B cell (primary cell): Measurements from ENCODE around the gene HESX1. TPM values are rescaled to one million over a fixed set of nuclear protein-coding genes. Genes with fewer than 3 reads are reported as not detected.

Experiments used
- ATAC-seq: fragments of 200-7000 bp; cut with Tn5 transposase; one replicate; pipeline ENCODE4 v1.10.0; 2021; ENCODE audit warnings: low read depth, mild to moderate bottlenecking, moderate number of reproducible peaks, moderate library complexity
- CTCF ChIA-PET: fragments of 350-600 bp; sonication (Branson Sonifier 250); formaldehyde crosslinking; loops from one replicate; lab custom pipeline; 2021; ENCODE audit warnings: antibody characterized with exemption, inconsistent platforms; lab: Charles Lee
- POLR2A ChIA-PET: fragments of 350-600 bp; sonication (Branson Sonifier 250); formaldehyde crosslinking; loops from one replicate; lab custom pipeline; 2021; ENCODE audit warnings: antibody characterized with exemption; lab: Charles Lee
- DNase-seq: peaks from one replicate; pipeline ENCODE4 v3.0.0; 2013
- H2AFZ ChIP-seq: 2 replicates; pipeline ENCODE4 v1.6.1; 2012; ENCODE audit warnings: mild to moderate bottlenecking, low read depth, low read length; ENCODE audit not compliant: insufficient read depth, poor library complexity, severe bottlenecking
- H3K27ac ChIP-seq, 2 donors: 1 replicate in 1 of 2; 2 replicates in 1 of 2; pipeline ENCODE4 v1.5.1; 2012 to 2013; ENCODE audit warnings: low read length in 2 of 2, mild to moderate bottlenecking in 2 of 2, moderate library complexity in 1 of 2
- H3K27me3 ChIP-seq, 4 experiments: fragments of 200-600 bp in 1 of 4; sonication (generic) in 1 of 4; replicated peaks in 1 of 4; 1 replicate in 2 of 4; 2 replicates in 2 of 4; pipeline versions ENCODE4 v1.6.1 to v1.7.0; 2013 to 2016; ENCODE audit warnings: low read length in 3 of 4, mild to moderate bottlenecking in 2 of 4, mixed read lengths in 1 of 4, moderate library complexity in 1 of 4; ENCODE audit not compliant: insufficient read depth in 4 of 4, control insufficient read depth in 3 of 4; ENCODE audit errors: control extremely low read depth in 1 of 4
- H3K36me3 ChIP-seq, 2 experiments: replicated peaks in 1 of 2; 1 replicate in 1 of 2; 2 replicates in 1 of 2; pipeline versions ENCODE4 v1.6.1 to v1.7.1; 2013; ENCODE audit warnings: low read length in 1 of 2; ENCODE audit not compliant: insufficient read depth in 2 of 2, control insufficient read depth in 1 of 2; ENCODE audit errors: control extremely low read depth in 1 of 2, extremely low read depth in 1 of 2
- H3K4me1 ChIP-seq, 2 donors: fragments of 200-600 bp in 1 of 2; sonication (generic) in 1 of 2; 1 replicate in 1 of 2; 2 replicates in 1 of 2; pipeline versions ENCODE4 v1.5.1 to v1.6.1; 2013 to 2017; ENCODE audit warnings: low read length in 2 of 2; ENCODE audit not compliant: control insufficient read depth in 2 of 2, insufficient read depth in 2 of 2
- H3K4me2 ChIP-seq: replicated peaks from 2 replicates; pipeline ENCODE3; 2012; ENCODE audit warnings: mild to moderate bottlenecking, low read depth, low read length; ENCODE audit not compliant: poor library complexity, severe bottlenecking
- H3K4me3 ChIP-seq, 5 experiments: fragments of 200-600 bp in 1 of 5; sonication (generic) in 1 of 5; 1 replicate in 3 of 5; 2 replicates in 2 of 5; pipeline versions ENCODE4 v1.5.1 to v1.7.0; 2011 to 2016; ENCODE audit warnings: low read length in 4 of 5, mild to moderate bottlenecking in 4 of 5, low read depth in 2 of 5, control low read depth in 1 of 5, moderate library complexity in 1 of 5; ENCODE audit not compliant: insufficient read depth in 1 of 5; ENCODE audit errors: control extremely low read depth in 1 of 5, extremely low read depth in 1 of 5
- H3K79me2 ChIP-seq: fragments of 200-600 bp; sonication (generic); one replicate; pipeline ENCODE4 v1.6.0; 2016; ENCODE audit warnings: low read length; ENCODE audit not compliant: control insufficient read depth, insufficient read depth
- H3K9ac ChIP-seq: fragments of 200-600 bp; sonication (generic); 2 replicates; pipeline ENCODE4 v1.6.1; 2017; ENCODE audit warnings: mild to moderate bottlenecking, low read length, moderate library complexity
- H3K9me3 ChIP-seq, 3 donors: one replicate each; pipeline versions ENCODE4 v1.6.1 to v1.7.1; 2013; ENCODE audit warnings: low read length in 2 of 3; ENCODE audit not compliant: control insufficient read depth in 2 of 3, insufficient read depth in 1 of 3; ENCODE audit errors: control extremely low read depth in 1 of 3
- H4K20me1 ChIP-seq: 2 replicates; pipeline ENCODE4 v1.6.0; 2012; ENCODE audit warnings: mild to moderate bottlenecking, low read length; ENCODE audit not compliant: insufficient read depth, control insufficient read depth, poor library complexity, severe bottlenecking
- H3K27ac Mint-ChIP-seq: one replicate; pipeline ENCODE4 v1.8.0; 2021; ENCODE audit warnings: mixed read lengths
- H3K27me3 Mint-ChIP-seq: one replicate; pipeline ENCODE4 v1.8.0; 2021; ENCODE audit warnings: mixed read lengths
- H3K4me1 Mint-ChIP-seq: one replicate; pipeline ENCODE4 v1.8.0; 2021; ENCODE audit warnings: mixed read lengths
- H3K4me3 Mint-ChIP-seq: one replicate; pipeline ENCODE4 v1.8.0; 2021; ENCODE audit warnings: mixed read lengths
- H3K9me3 Mint-ChIP-seq: one replicate; pipeline ENCODE4 v1.8.0; 2022; ENCODE audit warnings: mixed read lengths; ENCODE audit not compliant: insufficient read depth
- CTCF ChIP-seq: fragments of 200-600 bp; IDR thresholded peaks from one replicate; pipeline ENCODE4 v1.8.0; 2022; ENCODE audit warnings: antibody characterized with exemption, mild to moderate bottlenecking
- EZH2 ChIP-seq: IDR thresholded peaks from 2 replicates; pipeline ENCODE4 v1.6.1; 2012; ENCODE audit warnings: borderline replicate concordance, low read depth, mild to moderate bottlenecking, moderate library complexity, low read length; ENCODE audit not compliant: insufficient read depth, poor library complexity, severe bottlenecking
- WGBS: methylation state at CpG from one replicate; pipeline ENCODE4 v1.1.5; 2013; ENCODE audit warnings: missing lambda C conversion rate; ENCODE audit not compliant: insufficient coverage; 5-methylcytosine and 5-hydroxymethylcytosine counted together
- intact Hi-C: fragments of 100-400 bp; cut with micrococcal nuclease; formaldehyde crosslinking; loops from one replicate; pipeline ENCODE4 v1.10.0; 2022
- polyA plus RNA-seq: library from polyadenylated mRNA; depleted of rRNA; stranded (reverse); fragments of >200 nt; gene quantifications from 2 replicates; pipeline ENCODE4 v1.2.3, GENCODE V29; 2012
- total RNA-seq, 2 donors: library from RNA; stranded (reverse); fragments of 120-200 nt in 1 of 2; gene quantifications; 1 replicate in 1 of 2; 2 replicates in 1 of 2; pipeline versions ENCODE4 v1.2.3 to v1.2.4, GENCODE V29; 2013 to 2022

The HESX1 gene
- total and polyA plus RNA-seq, 2 donors (not counting 1 experiment from before 2014, with no cell fraction given) = 0.39 to 2.1 TPM

GRCh38 chr3:57161915-57162314 lies 37.9 kb downstream of the HESX1 start:
- ChIA-PET CTCF (no interaction called here), POLR2A (no interaction called here)
- Histone ChIP-seq H3K9me3 (peaks cover 0 to 4% (median 0%) of the 10 kb centered on the region in 3 donors), H3K4me3 (no peak overlapping the region), H4K20me1 (no peaks in the 10 kb centered on the region), H3K4me1 (peaks cover 23% of the 10 kb centered on the region in 2 donors), H3K27me3 (peaks cover 0 to 65% (median 31%) of the 10 kb centered on the region in 4 experiments), H3K9ac (no peak overlapping the region), H3K36me3 (no peaks in the 10 kb centered on the region), H3K79me2 (no peaks in the 10 kb centered on the region), H2AFZ (no peak overlapping the region), H3K27ac (no peak overlapping the region), H3K4me2 (no peak overlapping the region)
- Mint-ChIP-seq H3K4me1 (peaks cover 16% of the 10 kb centered on the region), H3K27ac (no peak overlapping the region), H3K4me3 (no peak overlapping the region), H3K27me3 (peaks cover 60% of the 10 kb centered on the region), H3K9me3 (no peaks in the 10 kb centered on the region)
- TF ChIP-seq EZH2 = no peak
- TF ChIP-seq CTCF = no peak
- no peak for DNase-seq
- WGBS = 50% methylated on average over 1 of the region's 1 CpG
- ATAC-seq = no peak
- intact Hi-C loops = loop anchor here (10.0 kb wide), 1 partner anchor 843 kb away; the partner anchor contains the start of gene FLNB

DNA sequence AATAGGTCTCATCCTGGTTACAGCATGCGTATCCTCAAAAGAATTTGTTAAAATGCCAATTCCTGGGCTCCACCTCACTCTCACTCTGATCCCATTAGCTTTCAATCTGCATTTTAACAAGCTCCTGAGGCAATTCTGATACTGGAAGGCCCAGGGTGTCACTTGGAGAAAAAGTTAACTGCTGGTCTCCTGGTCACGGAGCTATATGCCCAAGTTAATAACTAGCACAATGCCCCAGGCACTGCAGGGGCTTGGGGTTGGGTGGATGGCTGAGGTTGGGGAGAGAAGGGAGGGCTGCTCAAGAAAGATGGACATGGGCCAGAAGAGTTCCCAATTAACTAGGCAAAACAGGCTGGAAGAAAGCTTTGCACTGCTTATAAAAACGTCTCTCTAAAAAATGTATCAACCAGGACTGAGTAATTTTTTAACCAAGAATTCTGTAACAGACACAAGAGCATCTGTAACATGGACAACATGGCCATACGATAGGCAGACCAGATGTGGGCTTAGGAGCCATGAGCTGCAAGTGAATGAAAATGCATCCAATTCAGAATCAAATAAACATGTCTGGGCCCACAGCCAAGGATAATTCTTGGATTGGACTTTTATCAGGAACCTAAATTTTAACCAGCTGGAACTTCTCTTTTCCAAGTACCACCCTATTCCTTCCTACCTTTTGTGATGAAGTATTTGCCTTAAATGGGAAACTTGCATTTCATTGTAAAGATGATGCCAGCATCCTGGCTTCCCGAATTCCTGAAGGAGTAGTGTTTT lies 38.8 kb downstream of the HESX1 start:
- peaks cover 0 to 61% (median 29%) of the 10 kb centered on the region in 4 experiments for H3K27me3 ChIP-seq
- H3K4me3 ChIP-seq = no peak overlapping the region
- H3K4me1 Mint-ChIP-seq = peaks cover 16% of the 10 kb centered on the region
- TF ChIP-seq EZH2 (no peak), CTCF (no peak)
- DNase-seq (no peak), ATAC-seq (no peak)
- ChIA-PET POLR2A (no interaction called here), CTCF (interaction anchor here (1.9 kb wide), 1 partner anchor 9 kb away, joined by 13 read pairs; no protein-coding TSS in a partner anchor)
- intact Hi-C loops = loop anchor here (10.0 kb wide), 1 partner anchor 844 kb away; the partner anchor contains the start of gene FLNB
- H3K9ac ChIP-seq = no peak overlapping the region
- H2AFZ ChIP-seq = no peak overlapping the region
- H4K20me1 ChIP-seq = no peaks in the 10 kb centered on the region
- H3K4me3 Mint-ChIP-seq = no peak overlapping the region
- H3K4me1 ChIP-seq = peaks cover 23% of the 10 kb centered on the region in 2 donors
- H3K27me3 Mint-ChIP-seq = peaks cover 58% of the 10 kb centered on the region
- H3K9me3 Mint-ChIP-seq = no peaks in the 10 kb centered on the region
- H3K27ac ChIP-seq = no peak overlapping the region
- peaks cover 0 to 4% (median 0%) of the 10 kb centered on the region in 3 donors for H3K9me3 ChIP-seq
- WGBS = 59% methylated on average over 4 of the region's 5 CpGs
- H3K36me3 ChIP-seq = no peaks in the 10 kb centered on the region
- H3K79me2 ChIP-seq = no peaks in the 10 kb centered on the region
- no peak overlapping the region for H3K4me2 ChIP-seq
- no peak overlapping the region for H3K27ac Mint-ChIP-seq
